Iris pigment epithelial cell (primary cell): ENCODE results near the gene KLK3.

Source experiments
- DNase-seq: peaks from one replicate; pipeline ENCODE4 v3.0.0-alpha.2; 2011; ENCODE audit warnings: low read depth

Gene KLK3

DNA sequence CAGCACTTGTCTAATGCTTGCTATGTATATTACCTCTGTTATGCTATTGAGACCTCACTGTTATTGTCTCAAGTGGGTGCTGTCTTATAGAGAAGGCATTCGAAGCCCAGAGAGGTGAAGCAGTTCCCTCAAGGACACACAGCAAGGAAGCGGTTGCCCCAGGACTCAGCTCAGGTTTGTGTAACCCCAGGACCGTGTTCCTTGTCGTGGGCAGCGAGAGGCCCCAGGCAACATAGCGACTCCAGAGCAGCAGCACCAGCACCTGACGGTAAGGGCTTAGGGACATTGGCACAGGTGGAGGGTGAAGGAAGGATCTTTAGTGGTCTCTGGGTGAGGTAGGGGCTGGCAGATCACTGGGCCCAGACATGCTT is 23.7 kb upstream of the KLK3 start:
- DNase-seq: no peak

GRCh38 chr19:50832666-50833065 is 22.0 kb upstream of the KLK3 start:
- no peak for DNase-seq

DNA sequence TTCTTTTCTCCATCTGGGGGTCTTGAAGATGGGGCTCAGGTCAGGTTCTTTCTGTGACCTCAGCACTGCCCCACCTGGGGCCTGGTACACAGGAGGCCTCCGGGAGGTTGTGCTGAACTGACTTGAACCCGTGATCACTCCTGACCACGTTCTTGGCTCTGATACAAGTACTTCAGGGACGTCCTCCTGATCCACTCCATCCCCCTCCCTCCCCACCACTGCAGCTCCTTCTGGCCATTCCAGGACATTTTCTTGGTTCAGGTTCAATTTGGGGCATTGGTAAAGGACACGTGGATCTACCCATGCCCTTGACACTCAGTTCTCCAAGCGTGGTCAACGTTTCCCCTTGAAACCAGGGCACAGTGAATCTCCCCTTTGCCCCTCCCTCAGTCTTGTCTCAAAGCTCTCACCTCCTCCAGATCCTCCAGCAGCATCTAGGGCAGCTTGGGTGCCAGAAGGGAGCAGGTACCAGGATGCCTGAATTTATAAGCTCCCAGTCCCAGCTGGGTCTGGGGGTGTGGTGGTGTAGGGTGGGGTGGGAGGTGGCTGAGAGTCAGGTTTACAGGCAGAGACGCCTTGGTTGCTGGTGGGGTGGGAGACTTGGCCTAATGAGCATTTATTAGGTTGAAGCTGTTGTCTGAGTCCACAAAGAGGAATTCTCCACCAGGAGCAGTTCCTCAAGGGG is 21.5 kb upstream of the KLK3 start, which contains the start of gene KLK15:
Gene KLK15, minus strand, starts transcription at position 458 of the 685 bp plus-strand sequence. CDS start 2,082 bp downstream, outside the sequence.
- DNase-seq: no peak

DNA sequence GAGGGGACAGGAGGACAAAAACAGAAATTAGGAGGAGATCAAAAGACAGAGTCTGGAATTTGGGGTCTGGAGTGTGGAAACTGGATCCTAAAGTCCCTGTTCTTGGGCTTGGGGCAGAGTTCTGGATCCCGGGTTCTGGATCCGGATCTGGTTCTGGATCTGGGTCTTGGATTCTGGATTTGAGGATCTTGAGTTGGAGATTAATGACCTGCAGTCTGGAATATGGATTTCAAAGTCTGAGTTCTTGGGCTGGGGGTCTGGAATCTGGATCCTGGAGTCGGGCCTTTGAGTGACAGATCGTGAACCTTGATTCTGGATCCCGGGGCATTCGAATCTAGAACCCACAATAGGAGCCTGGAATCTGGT is 20.9 kb upstream of the KLK3 start:
- no peak for DNase-seq

GRCh38 chr19:50835103-50835784 is 19.5 kb upstream of the KLK3 start:
- peak; percentile 16 for DNase-seq

GRCh38 chr19:50835785-50836542 is 18.8 kb upstream of the KLK3 start:
- peak; percentile 66 for DNase-seq

GRCh38 chr19:50836543-50837195 is 18.0 kb upstream of the KLK3 start:
- no peak for DNase-seq

GRCh38 chr19:50837300-50837699 is 17.4 kb upstream of the KLK3 start:
- DNase-seq: no peak

DNA sequence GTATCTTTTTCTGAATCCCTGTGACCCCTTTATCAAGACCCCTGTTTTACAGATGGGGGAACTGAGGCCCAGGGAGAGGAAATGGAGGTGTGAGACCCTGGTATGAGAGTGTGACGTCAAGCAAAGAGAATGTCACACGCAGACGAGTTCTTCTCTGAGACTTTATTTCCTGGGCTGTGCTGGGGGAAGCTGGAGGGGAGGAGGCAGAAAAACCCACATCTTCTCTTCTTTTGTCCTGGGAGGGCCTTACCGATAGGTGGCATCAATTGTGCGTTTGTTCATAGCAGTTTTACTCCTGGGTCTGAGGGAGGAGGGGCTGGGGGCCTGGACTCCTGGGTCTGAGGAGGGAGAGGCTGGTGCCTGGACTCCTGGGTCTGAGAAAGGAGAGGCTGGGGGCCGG is 16.5 kb upstream of the KLK3 start:
- peak; percentile 12 for DNase-seq

DNA sequence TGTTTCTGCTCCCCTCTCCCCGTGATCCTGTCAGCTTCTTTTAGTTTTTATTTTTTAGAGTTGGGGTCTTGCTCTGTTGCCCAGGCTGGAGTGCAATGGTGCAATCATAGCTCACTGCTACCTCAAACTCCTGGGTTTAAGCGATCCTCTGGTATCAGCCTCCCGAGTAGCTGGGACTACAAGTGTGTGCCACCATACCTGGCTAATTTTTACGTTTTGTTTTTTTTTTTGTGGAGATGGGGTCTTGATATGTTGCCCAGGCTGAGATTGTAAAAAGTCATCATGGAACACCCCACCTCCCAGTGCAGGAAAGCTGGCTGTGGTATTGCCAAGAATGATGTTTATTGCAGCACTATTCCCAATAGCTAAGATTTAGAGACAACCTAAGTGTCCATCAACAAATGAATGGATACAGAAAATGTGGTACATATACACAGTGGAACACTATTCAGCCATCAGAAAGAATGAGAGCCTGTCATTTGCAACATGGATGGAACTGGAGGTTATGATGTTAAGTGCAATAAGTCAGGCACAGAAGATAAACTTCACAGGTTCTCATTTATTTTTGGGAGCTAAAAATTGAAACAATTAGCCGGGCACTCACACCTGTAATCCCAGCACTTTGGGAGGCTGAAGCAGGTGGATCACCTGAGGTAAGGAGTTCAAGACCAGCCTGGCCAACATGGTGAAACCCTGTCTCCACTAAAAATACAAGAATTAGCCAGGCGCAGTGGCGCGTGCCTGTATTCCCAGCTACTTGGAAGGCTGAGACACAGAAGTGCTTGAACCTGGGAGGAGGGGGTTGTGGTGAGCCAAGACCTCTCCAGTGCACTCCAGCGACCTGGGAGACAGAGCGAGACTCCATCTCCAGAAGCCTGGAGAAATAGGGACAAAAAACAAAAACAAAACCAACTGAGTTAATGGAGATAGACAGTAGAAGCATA is 14.7 kb upstream of the KLK3 start:
- DNase-seq: no peak

GRCh38 chr19:50842130-50842529 is 12.6 kb upstream of the KLK3 start:
- DNase-seq: no peak

GRCh38 chr19:50843205-50843604 is 11.5 kb upstream of the KLK3 start:
- no peak for DNase-seq

DNA sequence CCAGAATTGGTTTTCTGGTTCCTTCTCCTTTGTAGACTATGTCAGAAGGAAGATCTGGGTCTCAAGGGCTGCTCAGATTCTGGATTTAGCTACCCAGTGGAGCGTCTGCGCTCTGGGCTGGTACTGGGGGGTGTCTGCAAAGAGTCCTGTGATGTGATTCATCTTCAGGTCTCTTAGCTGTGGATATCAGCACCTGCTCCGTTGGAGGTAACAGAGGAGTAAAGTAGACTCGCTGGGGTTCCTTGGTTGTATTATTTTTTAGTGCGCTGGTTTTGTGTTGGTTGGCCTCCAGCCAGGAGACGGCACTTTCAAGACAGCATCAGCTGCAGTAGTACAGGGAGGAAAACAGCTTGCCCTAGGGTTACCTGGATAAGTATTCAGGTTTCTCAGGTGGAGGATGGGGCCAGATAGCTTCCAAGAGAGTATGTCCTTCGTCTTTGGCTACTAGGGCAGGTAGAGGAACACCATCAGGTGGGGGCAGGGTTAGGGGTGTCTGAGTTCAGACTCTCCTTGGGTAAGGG is 11.0 kb upstream of the KLK3 start:
- DNase-seq: no peak

DNA sequence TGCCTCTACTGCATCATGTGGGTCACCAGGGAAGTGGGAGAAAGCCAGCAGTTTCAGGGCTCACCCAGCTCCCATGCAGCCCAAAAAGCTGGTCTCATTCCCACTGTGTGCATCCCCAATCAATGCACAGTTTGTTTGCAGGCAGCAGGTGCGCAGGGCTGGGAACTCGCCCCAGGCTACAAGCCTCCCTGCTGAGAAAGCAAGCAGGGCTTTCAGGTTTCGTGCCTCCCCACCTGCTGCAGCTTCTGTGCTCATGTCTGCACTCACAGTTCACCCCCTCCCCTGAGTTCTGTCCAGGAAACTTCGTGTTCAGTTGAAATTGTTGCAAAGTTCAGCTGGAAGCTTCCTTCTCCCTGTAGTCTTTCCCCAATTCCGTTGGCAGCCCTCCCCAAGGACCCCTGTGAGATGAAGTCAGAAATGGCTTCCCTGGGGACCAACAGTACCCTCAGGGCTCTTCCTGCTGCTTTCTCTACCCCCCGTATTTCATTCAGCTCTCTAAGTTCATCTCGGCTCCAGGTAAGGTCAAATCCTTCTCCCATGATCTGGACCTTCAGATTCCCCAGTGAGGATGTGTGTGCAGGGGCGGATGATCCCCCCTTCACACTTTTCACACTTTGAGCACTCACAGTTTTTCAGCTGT is 10.3 kb upstream of the KLK3 start:
- DNase-seq: no peak

GRCh38 chr19:50850738-50851137 is 4.0 kb upstream of the KLK3 start:
- no peak for DNase-seq

GRCh38 chr19:50851620-50852019 is 3.1 kb upstream of the KLK3 start:
- DNase-seq: no peak

- no peak for DNase-seq
These were observed 2.7 kb downstream of the KLK3 start for GRCh38 chr19:50857366-50857765.

DNA sequence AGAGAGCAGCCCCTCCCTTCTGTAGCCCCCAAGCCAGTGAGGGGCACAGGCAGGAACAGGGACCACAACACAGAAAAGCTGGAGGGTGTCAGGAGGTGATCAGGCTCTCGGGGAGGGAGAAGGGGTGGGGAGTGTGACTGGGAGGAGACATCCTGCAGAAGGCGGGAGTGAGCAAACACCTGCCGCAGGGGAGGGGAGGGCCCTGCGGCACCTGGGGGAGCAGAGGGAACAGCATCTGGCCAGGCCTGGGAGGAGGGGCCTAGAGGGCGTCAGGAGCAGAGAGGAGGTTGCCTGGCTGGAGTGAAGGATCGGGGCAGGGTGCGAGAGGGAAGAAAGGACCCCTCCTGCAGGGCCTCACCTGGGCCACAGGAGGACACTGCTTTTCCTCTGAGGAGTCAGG is 4.2 kb downstream of the KLK3 start:
- DNase-seq: no peak

DNA sequence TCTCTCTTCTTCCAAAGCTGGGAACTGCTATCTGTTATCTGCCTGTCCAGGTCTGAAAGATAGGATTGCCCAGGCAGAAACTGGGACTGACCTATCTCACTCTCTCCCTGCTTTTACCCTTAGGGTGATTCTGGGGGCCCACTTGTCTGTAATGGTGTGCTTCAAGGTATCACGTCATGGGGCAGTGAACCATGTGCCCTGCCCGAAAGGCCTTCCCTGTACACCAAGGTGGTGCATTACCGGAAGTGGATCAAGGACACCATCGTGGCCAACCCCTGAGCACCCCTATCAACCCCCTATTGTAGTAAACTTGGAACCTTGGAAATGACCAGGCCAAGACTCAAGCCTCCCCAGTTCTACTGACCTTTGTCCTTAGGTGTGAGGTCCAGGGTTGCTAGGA is 5.1 kb downstream of the KLK3 start:
- no peak for DNase-seq

DNA sequence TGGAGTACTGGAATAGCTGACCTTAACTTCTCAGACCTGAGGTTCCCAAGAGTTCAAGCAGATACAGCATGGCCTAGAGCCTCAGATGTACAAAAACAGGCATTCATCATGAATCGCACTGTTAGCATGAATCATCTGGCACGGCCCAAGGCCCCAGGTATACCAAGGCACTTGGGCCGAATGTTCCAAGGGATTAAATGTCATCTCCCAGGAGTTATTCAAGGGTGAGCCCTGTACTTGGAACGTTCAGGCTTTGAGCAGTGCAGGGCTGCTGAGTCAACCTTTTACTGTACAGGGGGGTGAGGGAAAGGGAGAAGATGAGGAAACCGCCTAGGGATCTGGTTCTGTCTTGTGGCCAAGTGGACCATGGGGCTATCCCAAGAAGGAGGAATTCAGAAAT is 6.3 kb downstream of the KLK3 start:
- DNase-seq: no peak
